NCI-H460 (cell line): ENCODE measurements around the gene TRABD2B. TPM values are rescaled to one million over a fixed set of nuclear protein-coding genes. Genes with fewer than 3 reads are reported as not detected.

Experiments
- DNase-seq: peaks from one replicate; pipeline ENCODE4 v3.0.0-alpha.2; 2016; ENCODE audit warnings: low read depth; ENCODE audit errors: extremely low read depth
- total RNA-seq: library from RNA; depleted of rRNA; stranded (reverse); fragments of >200 nt; shearing (Covaris generic); gene quantifications from 2 replicates; pipeline ENCODE4 v1.2.3, GENCODE V29; 2014

TRABD2B gene
- total RNA-seq, 1 experiment from 2014 or later, result 1.3 TPM

- no peak for DNase-seq
Observed at GRCh38 chr1:47745715-47746609, 251.2 kb downstream of the TRABD2B start.

- no peak for DNase-seq
Observed at GRCh38 chr1:47742890-47743760, 254.1 kb downstream of the TRABD2B start.

- peak; percentile 44 for DNase-seq
Observed at GRCh38 chr1:47738560-47739182, 258.5 kb downstream of the TRABD2B start.

- no peak for DNase-seq
Observed at GRCh38 chr1:47732489-47732888, 264.7 kb downstream of the TRABD2B start.

- DNase-seq, result no peak
Observed at GRCh38 chr1:47731730-47732129, 265.5 kb downstream of the TRABD2B start.

- DNase-seq, result no peak
Observed at GRCh38 chr1:47729685-47730084, 267.5 kb downstream of the TRABD2B start.

- no peak for DNase-seq
Observed at GRCh38 chr1:47727697-47728085, 269.5 kb downstream of the TRABD2B start.

GRCh38 chr1:47727051-47727696, 270.0 kb downstream of the TRABD2B start:
- DNase-seq, result no peak

GRCh38 chr1:47725992-47726855, 271.0 kb downstream of the TRABD2B start:
- peak; percentile 67 for DNase-seq

- DNase-seq, result no peak
Observed at GRCh38 chr1:47725511-47725991, 271.6 kb downstream of the TRABD2B start.

GRCh38 chr1:47725000-47725473, 272.1 kb downstream of the TRABD2B start:
- no peak for DNase-seq

GRCh38 chr1:47724432-47724999, 272.7 kb downstream of the TRABD2B start:
- DNase-seq, result no peak

- DNase-seq, result no peak
Observed at GRCh38 chr1:47722909-47723580, 274.1 kb downstream of the TRABD2B start.

- DNase-seq, result no peak
Observed at GRCh38 chr1:47722101-47722500, 275.1 kb downstream of the TRABD2B start.

- DNase-seq, result no peak
Observed at GRCh38 chr1:47720111-47720510, 277.1 kb downstream of the TRABD2B start.

- no peak for DNase-seq
Observed at GRCh38 chr1:47717341-47717740, 279.8 kb downstream of the TRABD2B start.

GRCh38 chr1:47713975-47714767, 283.0 kb downstream of the TRABD2B start:
- no peak for DNase-seq
